Fibroblast of lung (primary cell): ENCODE data around the gene FTO. TPM values are rescaled to one million over a fixed set of nuclear protein-coding genes. Genes with fewer than 3 reads are reported as not detected.

Experiments used
- DNase-seq, 2 donors: peaks; one replicate each; pipeline versions ENCODE4 v3.0.0 to v3.0.0-alpha.2; 2010; ENCODE audit warnings: low read depth in 2 of 2
- H2AFZ ChIP-seq: 2 replicates; pipeline ENCODE4 v1.5.1; 2012; ENCODE audit warnings: low read length, control low read depth, inconsistent platforms
- H3K27ac ChIP-seq: 2 replicates; pipeline ENCODE4 v1.5.1; 2011; ENCODE audit warnings: low read length, control low read depth; ENCODE audit not compliant: insufficient read depth
- H3K27me3 ChIP-seq: 2 replicates; pipeline ENCODE4 v1.5.1; 2011; ENCODE audit warnings: mild to moderate bottlenecking, low read length; ENCODE audit not compliant: control insufficient read depth, insufficient read depth
- H3K36me3 ChIP-seq: 2 replicates; pipeline ENCODE4 v1.5.1; 2011; ENCODE audit warnings: low read length; ENCODE audit not compliant: control insufficient read depth, insufficient read depth
- H3K4me1 ChIP-seq: 2 replicates; pipeline ENCODE4 v1.5.1; 2011; ENCODE audit warnings: low read length; ENCODE audit not compliant: control insufficient read depth, insufficient read depth; ENCODE audit errors: extremely low read depth
- H3K4me2 ChIP-seq: 2 replicates; pipeline ENCODE4 v1.5.1; 2011; ENCODE audit warnings: low read length, control low read depth; ENCODE audit not compliant: insufficient read depth; ENCODE audit errors: extremely low read depth
- H3K4me3 ChIP-seq, 4 experiments: fragments of 200-600 bp in 1 of 4; sonication (generic) in 1 of 4; replicated peaks in 1 of 4; 2 replicates each; pipeline ENCODE4 v1.5.1; 2011 to 2016; ENCODE audit warnings: low read length in 4 of 4, low read depth in 3 of 4, mild to moderate bottlenecking in 3 of 4, control low read depth in 2 of 4, inconsistent platforms in 1 of 4, mixed read lengths in 1 of 4; ENCODE audit not compliant: insufficient read depth in 1 of 4; ENCODE audit errors: control extremely low read depth in 1 of 4
- H3K79me2 ChIP-seq: 2 replicates; pipeline ENCODE4 v1.5.1; 2012; ENCODE audit warnings: mild to moderate bottlenecking, low read length, inconsistent platforms; ENCODE audit not compliant: control insufficient read depth, insufficient read depth
- H3K9ac ChIP-seq: 2 replicates; pipeline ENCODE4 v1.5.1; 2011; ENCODE audit warnings: mild to moderate bottlenecking, low read length, control low read depth; ENCODE audit not compliant: insufficient read depth
- H3K9me3 ChIP-seq: 2 replicates; pipeline ENCODE4 v1.5.1; 2012; ENCODE audit warnings: low read depth, low read length; ENCODE audit not compliant: control insufficient read depth, insufficient read depth
- H4K20me1 ChIP-seq: 2 replicates; pipeline ENCODE4 v1.5.1; 2011; ENCODE audit warnings: low read length; ENCODE audit not compliant: control insufficient read depth, insufficient read depth; ENCODE audit errors: extremely low read depth
- CTCF ChIP-seq, 2 donors: IDR thresholded peaks in 1 of 2; conservative IDR thresholded peaks in 1 of 2; 1 replicate in 1 of 2; 2 replicates in 1 of 2; pipeline ENCODE4 v1.5.1; 2011 to 2012; ENCODE audit warnings: low read length in 2 of 2, control low read depth in 1 of 2, inconsistent platforms in 1 of 2, low read depth in 1 of 2, mild to moderate bottlenecking in 1 of 2
- EZH2 ChIP-seq: IDR thresholded peaks from 2 replicates; pipeline ENCODE4 v1.5.1; 2012; ENCODE audit warnings: low read length, control low read depth, mild to moderate bottlenecking; ENCODE audit errors: missing control alignments
- polyA plus RNA-seq, 2 donors: library from polyadenylated mRNA; depleted of rRNA in 1 of 2; stranded (reverse) in 1 of 2; unstranded in 1 of 2; fragments of >200 nt; gene quantifications; 2 replicates each; pipeline ENCODE4 v1.2.1, GENCODE V29; 2011 to 2012; ENCODE audit warnings: missing spikeins in 1 of 2
- total RNA-seq: library from RNA; depleted of rRNA; stranded (reverse); fragments of >200 nt; gene quantifications from 2 replicates; pipeline ENCODE4 v1.2.1, GENCODE V29; 2014

The FTO gene
- total and polyA plus RNA-seq, 2 donors (not counting 1 experiment from before 2014, with no cell fraction given) = 61.1 to 97.6 TPM

- H3K4me1 ChIP-seq = no peaks in the 10 kb centered on the region
- no peaks in the 10 kb centered on the region for H4K20me1 ChIP-seq
- no peaks in the 10 kb centered on the region for H3K9me3 ChIP-seq
- H3K79me2 ChIP-seq = peaks cover 4% of the 10 kb centered on the region
- H2AFZ ChIP-seq = no peak overlapping the region
- H3K27me3 ChIP-seq = no peaks in the 10 kb centered on the region
- no peaks in the 10 kb centered on the region for H3K36me3 ChIP-seq
- H3K4me2 ChIP-seq = no peak overlapping the region
- DNase-seq = peak in 1 of 2 donors; percentile 43
- TF ChIP-seq EZH2 (no peak), CTCF (conservative IDR thresholded peaks at IDR 0.05 in 1 of 2, IDR thresholded peaks at IDR 0.05 in 1 of 2; ENCODE audit: low read depth in 1 of 2, low read length in 2 of 2) (no peak)
- H3K27ac ChIP-seq = no peak overlapping the region
- no peak overlapping the region for H3K9ac ChIP-seq
- H3K4me3 ChIP-seq = no peak overlapping the region
These were observed 83.5 kb downstream of the FTO start for GRCh38 chr16:53787423-53787822.

- Histone ChIP-seq H3K27ac (no peak overlapping the region), H2AFZ (no peak overlapping the region), H3K36me3 (no peaks in the 10 kb centered on the region), H4K20me1 (no peaks in the 10 kb centered on the region), H3K9me3 (no peaks in the 10 kb centered on the region), H3K27me3 (no peaks in the 10 kb centered on the region), H3K9ac (no peak overlapping the region), H3K4me2 (no peak overlapping the region), H3K4me1 (no peaks in the 10 kb centered on the region), H3K4me3 (no peak overlapping the region), H3K79me2 (no peaks in the 10 kb centered on the region)
- DNase-seq = peak; percentile 75 to 95
- no peak for TF ChIP-seq EZH2
- TF ChIP-seq CTCF (conservative IDR thresholded peaks at IDR 0.05 in 1 of 2, IDR thresholded peaks at IDR 0.05 in 1 of 2; ENCODE audit: low read depth in 1 of 2, low read length in 2 of 2) = no peak
These were observed 85.2 kb downstream of the FTO start for GRCh38 chr16:53789137-53789536.

DNA sequence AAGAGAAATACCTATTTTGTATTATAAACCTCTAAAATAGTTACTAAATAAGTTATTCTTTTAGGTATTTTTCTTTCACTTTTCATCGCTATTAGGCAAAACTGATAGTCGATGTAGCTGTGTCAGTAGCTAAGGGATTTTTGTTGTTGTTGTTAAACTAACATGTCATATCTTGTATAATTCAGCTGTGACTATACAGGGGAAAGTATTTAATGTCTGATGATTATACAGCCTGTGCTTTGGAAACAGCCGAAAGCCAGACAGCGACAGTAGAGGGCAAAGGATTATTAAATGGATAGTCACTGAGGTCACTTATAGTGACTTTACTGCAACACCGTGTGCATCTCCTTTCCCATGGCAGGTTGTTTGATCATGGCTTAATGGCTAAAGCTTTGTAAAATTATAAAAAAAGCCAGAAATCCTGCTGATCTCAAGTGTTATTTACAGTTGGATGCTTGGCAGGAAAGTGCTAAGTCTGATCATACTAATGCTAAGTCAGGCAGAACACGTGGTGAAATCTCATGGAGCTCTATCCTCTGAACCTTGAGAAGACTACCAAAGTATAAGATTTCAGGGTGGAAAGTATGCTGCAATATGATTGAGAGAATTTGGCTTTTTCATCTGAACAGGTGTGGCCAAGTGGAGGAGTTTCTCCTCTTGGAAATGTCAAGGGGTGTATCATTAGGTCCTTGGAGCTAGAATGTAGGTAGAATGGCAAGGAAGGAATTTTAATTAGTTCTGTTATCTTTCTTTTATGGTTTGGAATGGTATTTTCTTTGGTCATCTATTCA is 88.4 kb downstream of the FTO start:
- no peak overlapping the region for H3K4me3 ChIP-seq
- H2AFZ ChIP-seq = no peak overlapping the region
- H3K27ac ChIP-seq = no peak overlapping the region
- no peaks in the 10 kb centered on the region for H4K20me1 ChIP-seq
- TF ChIP-seq CTCF (conservative IDR thresholded peaks at IDR 0.05 in 1 of 2, IDR thresholded peaks at IDR 0.05 in 1 of 2; ENCODE audit: low read depth in 1 of 2, low read length in 2 of 2) (no peak), EZH2 (no peak)
- no peak overlapping the region for H3K9ac ChIP-seq
- H3K79me2 ChIP-seq = no peaks in the 10 kb centered on the region
- H3K36me3 ChIP-seq = no peaks in the 10 kb centered on the region
- DNase-seq = peak in 1 of 2 donors; percentile 56
- H3K4me1 ChIP-seq = no peaks in the 10 kb centered on the region
- H3K27me3 ChIP-seq = no peaks in the 10 kb centered on the region
- no peaks in the 10 kb centered on the region for H3K9me3 ChIP-seq
- H3K4me2 ChIP-seq = no peak overlapping the region
